GM23338 (cell line): Measurements from ENCODE around the gene PDS5A. TPM values are rescaled to one million over a fixed set of nuclear protein-coding genes. Genes with fewer than 3 reads are reported as not detected.
"Not testable (repeated sequence)": the region's sequence is repeated elsewhere in the genome, so short reads cannot be mapped to it uniquely, and the experiment has no call there.

Experiments
- ATAC-seq: fragments of 200-7000 bp; cut with Tn5 transposase; 3 replicates; pipeline ENCODE4 v1.9.1; 2020
- DNase-seq: peaks from one replicate; pipeline ENCODE4 v3.0.0-alpha.2; 2015; ENCODE audit warnings: low spot score
- H2AFZ ChIP-seq: fragments of 200-600 bp; sonication (generic); 2 replicates; pipeline ENCODE4 v1.8.0; 2016; ENCODE audit warnings: antibody characterized with exemption, mild to moderate bottlenecking, moderate library complexity
- H3F3A ChIP-seq: fragments of 200-600 bp; sonication (generic); replicated peaks from 2 replicates; pipeline ENCODE4 v1.8.0; 2017; ENCODE audit warnings: antibody characterized with exemption, mixed run types, low read depth
- H3K27ac ChIP-seq: fragments of 200-600 bp; sonication (generic); 2 replicates; pipeline ENCODE4 v1.6.1; 2016; ENCODE audit warnings: low read depth
- H3K27me3 ChIP-seq: fragments of 200-600 bp; sonication (generic); 2 replicates; pipeline ENCODE4 v1.8.0; 2016; ENCODE audit warnings: mild to moderate bottlenecking, mixed run types, moderate library complexity; ENCODE audit not compliant: insufficient read depth
- H3K36me3 ChIP-seq: fragments of 200-600 bp; sonication (generic); 2 replicates; pipeline ENCODE4 v1.8.0; 2016; ENCODE audit warnings: mild to moderate bottlenecking; ENCODE audit not compliant: insufficient read depth
- H3K4me1 ChIP-seq: fragments of 200-600 bp; sonication (generic); 2 replicates; pipeline ENCODE4 v1.8.0; 2016; ENCODE audit warnings: mild to moderate bottlenecking, moderate library complexity; ENCODE audit not compliant: insufficient read depth
- H3K4me2 ChIP-seq: fragments of 200-600 bp; sonication (generic); 2 replicates; pipeline ENCODE4 v1.7.1; 2017; ENCODE audit warnings: mixed run types
- H3K4me3 ChIP-seq: fragments of 200-600 bp; sonication (generic); 2 replicates; pipeline ENCODE4 v1.6.1; 2016; ENCODE audit warnings: mixed run types
- H3K79me2 ChIP-seq: fragments of 200-600 bp; sonication (generic); replicated peaks from 2 replicates; pipeline ENCODE4 v1.8.0; 2017; ENCODE audit warnings: mild to moderate bottlenecking; ENCODE audit not compliant: insufficient read depth
- H3K9me2 ChIP-seq: fragments of 200-600 bp; sonication (generic); 2 replicates; pipeline ENCODE4 v1.8.0; 2017; ENCODE audit not compliant: insufficient read depth
- H4K20me1 ChIP-seq: fragments of 200-600 bp; sonication (generic); replicated peaks from 2 replicates; pipeline ENCODE4 v1.8.0; 2017; ENCODE audit warnings: mild to moderate bottlenecking; ENCODE audit not compliant: insufficient read depth
- H3K27ac Mint-ChIP-seq: 2 replicates; pipeline ENCODE4 v1.8.0; 2020; ENCODE audit warnings: inconsistent platforms, mild to moderate bottlenecking, moderate library complexity, mixed read lengths
- H3K27me3 Mint-ChIP-seq: 3 replicates; pipeline ENCODE4 v1.8.0; 2022; ENCODE audit warnings: low read depth, mild to moderate bottlenecking, moderate library complexity, mixed read lengths, inconsistent platforms; ENCODE audit not compliant: insufficient read depth, poor library complexity
- H3K36me3 Mint-ChIP-seq: 3 replicates; pipeline ENCODE4 v1.8.0; 2021; ENCODE audit warnings: low read depth, mild to moderate bottlenecking, inconsistent platforms, moderate library complexity, mixed read lengths
- H3K4me1 Mint-ChIP-seq: 3 replicates; pipeline ENCODE4 v1.8.0; 2020; ENCODE audit warnings: mild to moderate bottlenecking, inconsistent platforms, mixed read lengths
- H3K4me3 Mint-ChIP-seq: 3 replicates; pipeline ENCODE4 v1.8.0; 2021; ENCODE audit warnings: moderate library complexity, mild to moderate bottlenecking, inconsistent platforms, mixed read lengths
- H3K9me3 Mint-ChIP-seq: 3 replicates; pipeline ENCODE4 v1.8.0; 2020; ENCODE audit warnings: moderate library complexity, mild to moderate bottlenecking, inconsistent platforms, mixed read lengths
- CREB1 ChIP-seq: fragments of 250-450 bp; sonication (Bioruptor Pico); IDR thresholded peaks from 2 replicates; pipeline ENCODE4 v1.5.0; 2020; ENCODE audit warnings: low read depth, mild to moderate bottlenecking, moderate library complexity
- CTCF ChIP-seq, 2 experiments: fragments of 200-600 bp in 1 of 2; sonication (generic) in 1 of 2; conservative IDR thresholded peaks; 2 replicates each; pipeline versions ENCODE4 v1.5.1 to v1.6.1; 2016 to 2017; ENCODE audit warnings: antibody characterized with exemption in 2 of 2, low read depth in 2 of 2, mild to moderate bottlenecking in 2 of 2, moderate library complexity in 1 of 2
- ETS1 ChIP-seq: IDR thresholded peaks from 2 replicates; pipeline ENCODE4 v1.6.1; 2016; ENCODE audit warnings: antibody characterized with exemption
- POLR2AphosphoS5 ChIP-seq: IDR thresholded peaks from 2 replicates; pipeline ENCODE4 v1.6.1; 2016; ENCODE audit warnings: antibody characterized with exemption, low read depth
- REST ChIP-seq: IDR thresholded peaks from one replicate; pipeline ENCODE4 v1.6.1; 2018; ENCODE audit warnings: antibody characterized with exemption; ENCODE audit not compliant: unreplicated experiment
- ZNF331 ChIP-seq: fragments of 250-450 bp; sonication (Bioruptor Pico); IDR thresholded peaks from 2 replicates; pipeline ENCODE4 v1.5.0; 2020; ENCODE audit warnings: low read depth, mild to moderate bottlenecking, moderate library complexity
- ZNF462 ChIP-seq: fragments of 250-450 bp; sonication (Bioruptor Pico); IDR thresholded peaks from 2 replicates; pipeline ENCODE4 v1.5.0; 2020; ENCODE audit warnings: mild to moderate bottlenecking, moderate library complexity
- polyA plus RNA-seq: library from polyadenylated mRNA; unstranded; fragments of >200 nt; fragmentation: Nextera tagmentation; extraction: Ambion mirVana; gene quantifications from 2 replicates; pipeline ENCODE4 v1.2.1, GENCODE V29; 2016
- total RNA-seq: library from RNA; depleted of rRNA; stranded (reverse); fragments of >200 nt; shearing (Covaris generic); gene quantifications from 2 replicates; pipeline ENCODE4 v1.2.3, GENCODE V29; 2014

Gene PDS5A
- total and polyA plus RNA-seq, 2 experiments from 2014 or later = 22.1 to 91.9 TPM

GRCh38 chr4:39905656-39906055, 72.1 kb downstream of the PDS5A start (continued):
- TF ChIP-seq REST (no peak), ZNF331 (CRISPR knock-in tag) (no peak), CTCF (conservative IDR thresholded peaks at IDR 0.05; ENCODE audit: low read depth in 2 of 2) (no peak), CREB1 (CRISPR knock-in tag) (no peak)

- not testable (repeated sequence) for H3K27me3 ChIP-seq, DNase-seq, H3K9me2 ChIP-seq, H3K4me2 ChIP-seq, H4K20me1 ChIP-seq, H3K4me1 Mint-ChIP-seq, H3K79me2 ChIP-seq, H3K4me1 ChIP-seq, ATAC-seq, H3K27ac ChIP-seq, H3K36me3 ChIP-seq, H2AFZ ChIP-seq, H3F3A ChIP-seq, H3K9me3 Mint-ChIP-seq, H3K27me3 Mint-ChIP-seq, H3K4me3 Mint-ChIP-seq, H3K4me3 ChIP-seq, H3K27ac Mint-ChIP-seq
- H3K36me3 Mint-ChIP-seq = peaks cover 53% of the 10 kb centered on the region; the same call in 2 of the 3 replicates
Measured at GRCh38 chr4:39905019-39905418, 72.7 kb downstream of the PDS5A start.

- Histone ChIP-seq H3K27me3 (no peaks in the 10 kb centered on the region), H3K4me2 (no peak overlapping the region), H3K4me1 (peaks cover 13% of the 10 kb centered on the region; the same call in 1 of the 2 replicates), H3K36me3 (peaks cover 18% of the 10 kb centered on the region; the same call in 1 of the 2 replicates), H3K27ac (0 out of 2 replicates have a peak overlapping the region, but pooled peaks have one; percentile 16), H2AFZ (no peak overlapping the region), H3K9me2 (no peaks in the 10 kb centered on the region), H4K20me1 (no peaks in the 10 kb centered on the region), H3K4me3 (no peak overlapping the region), H3K79me2 (no peaks in the 10 kb centered on the region), H3F3A (no peaks in the 10 kb centered on the region)
- Mint-ChIP-seq H3K9me3 (no peaks in the 10 kb centered on the region), H3K4me3 (no peak overlapping the region), H3K36me3 (peaks cover 58% of the 10 kb centered on the region), H3K4me1 (peaks cover 19% of the 10 kb centered on the region; the same call in 2 of the 3 replicates), H3K27me3 (no peaks in the 10 kb centered on the region), H3K27ac (no peak overlapping the region)
- ATAC-seq (no peak), DNase-seq (no peak)
- no peak for TF ChIP-seq ZNF462
- TF ChIP-seq POLR2AphosphoS5 = no peak
- TF ChIP-seq ETS1 = no peak
- no peak for TF ChIP-seq CREB1 (CRISPR knock-in tag)
Measured at GRCh38 chr4:39900966-39901365, 76.7 kb downstream of the PDS5A start.
